Measurements from ENCODE around the gene EVC.

EVC gene

GRCh38 chr4:5709207-5709575 lies 1.8 kb upstream of the EVC start:
- no peak for FAIRE-seq
- DNase-seq (ENCODE audit: insufficient read length): no peak
- no peak for TF ChIP-seq TAF1 (IDR thresholded peaks at IDR 0.05; ENCODE audit: borderline replicate concordance, low read depth, low read length)
- TF ChIP-seq POLR2AphosphoS5 (IDR thresholded peaks at IDR 0.05; ENCODE audit: low read depth, low read length): no peak
- TF ChIP-seq POLR2A (IDR thresholded peaks at IDR 0.05; ENCODE audit: low read depth, low read length): no peak

DNA sequence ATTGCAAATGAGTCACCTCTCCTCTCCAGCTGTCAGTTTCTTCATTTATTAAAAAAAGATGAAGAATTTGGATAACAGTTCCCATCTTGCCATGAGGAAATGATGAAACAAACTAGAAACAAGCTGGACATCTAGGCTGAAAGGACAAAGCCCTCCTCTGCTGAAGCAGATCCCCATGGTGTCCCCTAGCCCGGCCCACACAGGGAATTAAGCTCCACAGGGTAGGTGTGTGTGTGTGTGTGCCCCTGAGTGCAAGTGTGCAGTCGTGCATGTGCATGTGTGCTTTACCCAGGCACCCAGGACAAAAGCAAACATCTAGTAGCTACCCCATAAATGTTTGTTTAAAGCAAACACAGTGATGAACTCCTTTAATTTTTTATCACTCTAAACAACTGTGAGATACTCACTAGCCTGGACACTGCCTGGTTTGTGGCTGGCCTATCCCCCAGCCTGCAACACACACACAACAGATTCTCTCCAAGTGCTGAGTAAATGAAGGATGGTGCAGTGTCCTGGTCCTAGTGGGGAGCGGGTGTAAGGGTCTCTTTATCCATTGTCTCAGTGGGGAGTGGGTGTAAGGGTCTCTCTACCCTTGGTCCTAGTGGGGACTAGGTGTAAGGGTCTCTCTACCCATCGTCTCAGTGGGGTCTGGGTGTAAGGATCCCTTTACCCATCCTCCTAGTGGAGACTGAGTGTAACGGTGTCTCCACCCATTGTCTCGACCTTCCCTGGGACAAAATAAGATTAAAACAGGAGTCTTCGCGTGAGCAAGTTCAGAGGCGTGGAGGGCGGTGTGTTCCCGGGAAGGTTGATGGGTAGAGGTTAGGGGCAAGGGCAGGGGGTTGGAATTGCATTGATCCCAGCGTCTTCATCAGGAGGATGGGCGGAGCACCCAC lies 688 bp upstream of the EVC start:
- FAIRE-seq: no peak
- no peak for DNase-seq (ENCODE audit: insufficient read length)
- TF ChIP-seq TAF1 (IDR thresholded peaks at IDR 0.05; ENCODE audit: borderline replicate concordance, low read depth, low read length) (no peak), POLR2A (IDR thresholded peaks at IDR 0.05; ENCODE audit: low read depth, low read length) (no peak), POLR2AphosphoS5 (IDR thresholded peaks at IDR 0.05; ENCODE audit: low read depth, low read length) (no peak)

GRCh38 chr4:5711479-5712184 lies 631 bp downstream of the EVC start:
- FAIRE-seq (no peak), DNase-seq (ENCODE audit: insufficient read length) (no peak)
- TF ChIP-seq TAF1 (IDR thresholded peaks at IDR 0.05; ENCODE audit: borderline replicate concordance, low read depth, low read length) (no peak), POLR2A (IDR thresholded peaks at IDR 0.05; ENCODE audit: low read depth, low read length) (no peak)

DNA sequence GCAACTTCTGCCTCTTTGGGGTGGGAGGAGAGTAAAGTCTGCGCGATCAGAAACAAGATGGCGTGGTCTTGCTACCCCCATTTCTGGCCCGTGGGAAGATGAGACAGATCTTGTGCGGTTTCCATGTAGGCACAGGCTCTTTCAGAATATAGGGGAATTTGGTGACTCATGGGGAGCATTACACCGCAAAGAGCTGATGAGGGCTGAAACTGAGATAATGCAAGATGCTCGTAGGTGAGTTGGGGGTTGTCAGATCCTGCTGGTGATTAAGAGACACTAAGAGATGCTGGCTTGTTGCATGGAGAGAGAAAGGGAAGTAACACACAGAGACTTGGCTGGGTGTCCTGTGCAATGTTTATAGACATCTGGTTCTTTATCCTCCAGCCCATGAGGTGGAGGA lies 1.5 kb downstream of the EVC start:
- DNase-seq (ENCODE audit: insufficient read length) (no peak), FAIRE-seq (no peak)
- TF ChIP-seq POLR2A (IDR thresholded peaks at IDR 0.05; ENCODE audit: low read depth, low read length): peak; percentile 37; the same call in 1 of the 2 replicates
- no peak for TF ChIP-seq TAF1 (IDR thresholded peaks at IDR 0.05; ENCODE audit: borderline replicate concordance, low read depth, low read length)
- no peak for TF ChIP-seq POLR2AphosphoS5 (IDR thresholded peaks at IDR 0.05; ENCODE audit: low read depth, low read length)

GRCh38 chr4:5712931-5713330 lies 1.9 kb downstream of the EVC start:
- FAIRE-seq (peak; percentile 40), DNase-seq (ENCODE audit: insufficient read length) (no peak)
- 0 out of 2 replicates have a peak, but pooled peaks have one; percentile 11 for TF ChIP-seq POLR2AphosphoS5 (IDR thresholded peaks at IDR 0.05; ENCODE audit: low read depth, low read length)
- TF ChIP-seq TAF1 (IDR thresholded peaks at IDR 0.05; ENCODE audit: borderline replicate concordance, low read depth, low read length): no peak

GRCh38 chr4:5713861-5714260 lies 2.9 kb downstream of the EVC start:
- TF ChIP-seq POLR2AphosphoS5 (IDR thresholded peaks at IDR 0.05; ENCODE audit: low read depth, low read length) (no peak), TAF1 (IDR thresholded peaks at IDR 0.05; ENCODE audit: borderline replicate concordance, low read depth, low read length) (no peak), POLR2A (IDR thresholded peaks at IDR 0.05; ENCODE audit: low read depth, low read length) (no peak)
- DNase-seq (ENCODE audit: insufficient read length) (no peak), FAIRE-seq (peak; percentile 17)

DNA sequence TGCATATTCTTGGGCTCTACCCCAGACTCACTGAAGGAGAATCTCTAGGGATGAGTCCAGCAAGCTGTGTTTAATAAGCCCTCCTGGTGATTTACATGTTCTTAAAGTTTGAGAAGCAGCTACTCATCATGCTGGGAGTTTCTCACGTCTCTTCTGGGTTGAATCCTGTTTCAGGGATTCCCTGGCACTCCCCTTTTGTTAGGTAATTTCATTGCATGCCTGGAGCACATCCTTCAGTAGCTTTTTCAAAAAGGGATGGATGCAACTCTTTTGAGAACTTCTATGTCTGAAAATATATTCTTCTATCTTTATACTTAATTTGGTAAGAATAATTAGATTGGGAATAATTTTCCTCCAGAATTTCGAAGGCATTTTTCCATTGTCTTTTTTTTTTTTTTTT lies 4.4 kb downstream of the EVC start:
- no peak for FAIRE-seq
- DNase-seq (ENCODE audit: insufficient read length): no peak

GRCh38 chr4:5716391-5716790 lies 5.4 kb downstream of the EVC start:
- TF ChIP-seq POLR2AphosphoS5 (IDR thresholded peaks at IDR 0.05; ENCODE audit: low read depth, low read length) (no peak), TAF1 (IDR thresholded peaks at IDR 0.05; ENCODE audit: borderline replicate concordance, low read depth, low read length) (no peak), POLR2A (IDR thresholded peaks at IDR 0.05; ENCODE audit: low read depth, low read length) (no peak)
- no peak for DNase-seq (ENCODE audit: insufficient read length)
- FAIRE-seq: no peak

More for the DNA sequence above, 4.4 kb downstream of the EVC start:
- no peak for TF ChIP-seq POLR2A (IDR thresholded peaks at IDR 0.05; ENCODE audit: low read depth, low read length)
- no peak for TF ChIP-seq TAF1 (IDR thresholded peaks at IDR 0.05; ENCODE audit: borderline replicate concordance, low read depth, low read length)
- no peak for TF ChIP-seq POLR2AphosphoS5 (IDR thresholded peaks at IDR 0.05; ENCODE audit: low read depth, low read length)

DNA sequence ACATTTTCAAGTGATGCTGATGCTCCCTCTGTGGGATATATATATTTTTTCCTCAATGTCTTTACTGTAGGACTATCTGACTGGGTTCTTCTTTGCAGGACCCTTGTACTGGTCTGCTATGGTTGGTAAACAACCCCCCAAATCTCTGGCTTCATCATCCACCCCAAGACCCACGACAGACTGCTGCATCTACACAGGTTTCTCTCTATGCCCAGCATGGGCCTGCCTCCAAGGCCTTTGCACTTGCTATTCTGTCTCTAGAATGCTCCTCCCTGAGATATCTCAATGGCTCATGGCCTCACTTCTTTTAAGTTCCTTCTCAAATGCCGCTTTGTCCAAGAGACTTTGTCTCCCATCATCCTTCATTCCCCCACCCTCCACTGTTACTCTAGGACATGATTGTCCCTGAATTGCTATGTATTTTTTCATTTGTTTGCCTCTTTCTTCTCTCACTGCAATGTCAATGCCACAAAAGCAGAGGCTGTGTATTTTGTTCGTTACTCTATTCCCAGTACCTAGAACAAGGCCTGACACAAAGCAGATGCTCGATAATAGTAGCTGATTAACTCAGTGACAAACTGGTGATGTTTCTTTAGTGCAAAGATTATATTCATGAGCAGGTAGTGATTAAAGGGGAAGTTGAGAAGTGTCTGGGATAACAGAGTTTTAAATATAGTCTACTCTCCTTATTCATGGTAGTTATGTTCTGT lies 6.6 kb downstream of the EVC start:
- FAIRE-seq: no peak
- TF ChIP-seq POLR2AphosphoS5 (IDR thresholded peaks at IDR 0.05; ENCODE audit: low read depth, low read length) (no peak), TAF1 (IDR thresholded peaks at IDR 0.05; ENCODE audit: borderline replicate concordance, low read depth, low read length) (no peak), POLR2A (IDR thresholded peaks at IDR 0.05; ENCODE audit: low read depth, low read length) (no peak)
- DNase-seq (ENCODE audit: insufficient read length): no peak

GRCh38 chr4:5718411-5718810 lies 7.4 kb downstream of the EVC start:
- TF ChIP-seq POLR2A (IDR thresholded peaks at IDR 0.05; ENCODE audit: low read depth, low read length) (no peak), POLR2AphosphoS5 (IDR thresholded peaks at IDR 0.05; ENCODE audit: low read depth, low read length) (no peak), TAF1 (IDR thresholded peaks at IDR 0.05; ENCODE audit: borderline replicate concordance, low read depth, low read length) (no peak)
- no peak for FAIRE-seq
- no peak for DNase-seq (ENCODE audit: insufficient read length)

- no peak for DNase-seq (ENCODE audit: insufficient read length)
- peak; percentile 93 for FAIRE-seq
Observed at GRCh38 chr4:5719350-5720055, 8.5 kb downstream of the EVC start.

More at GRCh38 chr4:5719350-5720055, 8.5 kb downstream of the EVC start:
- TF ChIP-seq POLR2AphosphoS5 (IDR thresholded peaks at IDR 0.05; ENCODE audit: low read depth, low read length): no peak
- no peak for TF ChIP-seq POLR2A (IDR thresholded peaks at IDR 0.05; ENCODE audit: low read depth, low read length)
- TF ChIP-seq TAF1 (IDR thresholded peaks at IDR 0.05; ENCODE audit: borderline replicate concordance, low read depth, low read length): no peak
